HG02973 (cell line): ENCODE data around the gene C22orf39.
A peak's percentile ranks its signal among the peaks of the same experiment; 100 is the strongest.

Source experiments
- ATAC-seq: cut with Tn5 transposase; IDR thresholded peaks from one replicate; pipeline ENCODE4 v1.9.1; 2021; ENCODE audit warnings: moderate library complexity; ENCODE audit not compliant: unreplicated experiment

Gene C22orf39

GRCh38 chr22:19431649-19432132 is 15.8 kb downstream of the C22orf39 start, which contains the start of gene HIRA:
Gene HIRA (minus strand): TSS chr22:19431733. CDS start chr22:19431476, 257 bp downstream.
- peak; percentile 24 for ATAC-seq

- no peak for ATAC-seq
These were observed 16.5 kb downstream of the C22orf39 start for GRCh38 chr22:19430890-19431541.

- ATAC-seq: no peak
These were observed 17.3 kb downstream of the C22orf39 start for GRCh38 chr22:19429950-19430889.

GRCh38 chr22:19424186-19424500 is 23.4 kb downstream of the C22orf39 start:
- no peak for ATAC-seq

GRCh38 chr22:19422440-19423301 is 24.8 kb downstream of the C22orf39 start:
- ATAC-seq: no peak

GRCh38 chr22:19420321-19420720 is 27.2 kb downstream of the C22orf39 start:
- ATAC-seq: no peak

- no peak for ATAC-seq
These were observed 27.9 kb downstream of the C22orf39 start for GRCh38 chr22:19419464-19420178.

- ATAC-seq: no peak
These were observed 28.4 kb downstream of the C22orf39 start for GRCh38 chr22:19419086-19419463.

GRCh38 chr22:19412923-19413322 is 34.6 kb downstream of the C22orf39 start:
- no peak for ATAC-seq

GRCh38 chr22:19412478-19412877 is 35.0 kb downstream of the C22orf39 start:
- ATAC-seq: no peak

- no peak for ATAC-seq
These were observed 35.8 kb downstream of the C22orf39 start for GRCh38 chr22:19411690-19412045.

- no peak for ATAC-seq
These were observed 36.4 kb downstream of the C22orf39 start for GRCh38 chr22:19410941-19411689.

GRCh38 chr22:19407649-19408606 is 39.6 kb downstream of the C22orf39 start:
- ATAC-seq: no peak

- ATAC-seq: no peak
These were observed 40.7 kb downstream of the C22orf39 start for GRCh38 chr22:19406846-19407245.

- ATAC-seq: no peak
These were observed 41.2 kb downstream of the C22orf39 start for GRCh38 chr22:19406281-19406811.

- no peak for ATAC-seq
These were observed 41.9 kb downstream of the C22orf39 start for GRCh38 chr22:19405652-19406051.

- ATAC-seq: no peak
These were observed 42.4 kb downstream of the C22orf39 start for GRCh38 chr22:19405133-19405532.

GRCh38 chr22:19404676-19405075 is 42.8 kb downstream of the C22orf39 start:
- no peak for ATAC-seq
